IPS-NIHi7 (cell line): ENCODE data around the gene UMAD1.

Experiments
- DNase-seq: peaks from one replicate; pipeline ENCODE4 v3.0.0; 2012; ENCODE audit warnings: mixed read lengths; ENCODE audit errors: extremely low spot score

Gene UMAD1

DNA sequence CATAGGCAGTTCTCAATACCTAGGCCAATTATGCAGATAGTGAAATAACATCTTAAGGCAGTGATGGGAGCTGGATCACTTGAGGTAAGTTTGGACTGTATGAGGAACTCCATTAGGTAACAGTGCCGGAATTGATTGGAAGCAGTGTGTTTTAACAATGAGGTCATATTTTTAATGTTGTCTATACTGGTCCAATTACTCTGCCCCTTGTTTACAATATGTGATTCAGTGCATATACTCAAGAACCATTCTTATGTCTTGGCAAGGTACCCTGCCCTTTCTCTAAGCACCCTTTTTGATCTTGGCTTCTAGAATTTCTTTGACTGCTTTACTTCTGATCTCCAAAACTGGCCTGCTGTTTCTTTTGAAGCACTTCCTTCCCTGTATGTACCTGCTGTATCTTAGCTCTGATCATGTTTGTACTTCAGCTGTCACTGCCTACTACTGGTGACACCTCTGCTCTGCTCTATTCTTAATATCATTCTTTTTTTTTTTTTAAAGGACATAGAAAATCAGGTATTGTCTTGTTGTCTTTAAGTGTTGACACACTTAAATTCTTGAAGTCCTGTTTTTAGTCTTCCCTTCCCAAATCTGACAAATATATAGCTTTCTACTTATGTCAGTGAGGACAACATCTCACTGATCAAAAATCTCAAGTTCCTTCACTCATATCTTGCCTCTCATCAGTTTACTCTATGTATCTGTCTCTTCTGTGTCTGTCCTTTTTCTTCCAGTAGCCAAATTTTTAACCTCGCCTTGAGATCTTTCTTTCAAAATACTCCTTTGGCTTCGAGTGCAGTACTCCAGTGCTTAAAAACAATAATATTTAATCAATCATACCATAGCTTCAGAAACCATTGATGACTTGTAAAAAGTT, 124.2 kb downstream of the UMAD1 start:
- no peak for DNase-seq

DNA sequence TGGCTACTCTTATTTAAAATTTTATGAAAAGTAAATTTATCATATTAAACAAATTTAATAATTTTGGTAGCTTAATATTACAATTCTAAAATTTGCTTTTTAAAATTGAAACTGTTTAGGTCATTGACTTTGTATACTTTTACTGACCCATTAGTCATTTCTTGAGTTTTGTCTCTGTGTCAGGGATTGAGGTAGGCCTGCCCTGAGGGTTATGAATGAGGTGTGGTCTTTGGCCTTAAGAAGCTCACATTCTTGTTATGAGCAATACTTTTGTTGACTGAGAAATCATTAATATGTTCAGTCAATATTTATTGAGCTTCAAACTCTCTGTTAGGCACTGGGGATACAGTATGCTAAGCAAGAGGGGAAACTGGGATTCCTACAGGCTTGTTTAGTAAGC, 124.9 kb downstream of the UMAD1 start:
- no peak for DNase-seq

DNA sequence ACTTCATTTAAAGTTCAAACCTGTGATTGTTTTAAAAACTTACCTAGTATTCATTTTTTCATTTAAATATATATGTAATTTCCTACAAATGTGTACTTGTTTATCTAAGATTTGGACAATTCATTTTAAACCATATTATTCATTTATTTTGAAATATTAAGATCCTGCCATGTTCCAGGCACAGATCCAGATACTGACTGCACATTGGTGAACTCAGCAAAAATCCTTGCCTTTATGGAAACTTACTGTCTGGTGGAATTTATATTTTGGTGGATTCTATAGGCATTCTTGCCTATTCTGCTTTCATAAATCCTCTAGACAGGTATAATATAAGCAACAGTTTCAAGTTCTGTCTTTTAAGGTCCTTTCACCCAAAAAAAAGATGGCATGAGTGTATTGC, 126.1 kb downstream of the UMAD1 start:
- DNase-seq = no peak

DNA sequence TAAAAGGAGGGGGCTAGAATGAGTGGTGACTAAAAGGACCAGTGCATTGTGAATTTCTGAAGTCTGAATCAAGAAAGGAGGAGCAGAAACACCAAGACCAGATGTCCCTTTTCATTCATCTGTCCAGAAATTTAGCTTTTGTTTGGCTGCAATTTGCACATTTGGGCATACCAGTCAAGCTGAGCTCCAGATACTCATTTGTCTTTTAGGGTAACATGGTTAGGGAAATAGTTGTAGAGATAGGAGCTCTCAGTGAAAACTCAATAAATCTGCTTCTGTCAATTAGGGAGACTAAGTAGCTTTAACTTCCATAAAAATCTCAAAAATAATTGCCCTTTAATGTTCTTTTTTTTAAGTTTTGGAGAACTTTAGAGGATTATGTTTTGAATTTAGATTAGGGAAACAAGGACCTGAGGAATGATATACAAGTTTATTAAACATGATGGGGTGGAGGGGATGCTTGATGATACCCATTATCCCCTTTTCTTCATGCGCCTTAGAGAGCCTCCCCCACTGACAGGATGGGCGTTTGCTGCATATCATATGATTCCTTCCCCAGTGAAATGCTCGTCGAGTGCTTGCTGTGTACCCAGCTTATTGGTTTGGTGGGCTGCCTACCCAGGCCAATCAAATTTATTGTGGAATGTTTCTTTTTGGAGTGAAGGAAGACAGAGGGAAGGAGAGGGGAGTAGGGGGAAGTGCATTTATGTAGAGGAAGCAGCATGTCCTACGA, 128.6 kb downstream of the UMAD1 start:
- DNase-seq = no peak

DNA sequence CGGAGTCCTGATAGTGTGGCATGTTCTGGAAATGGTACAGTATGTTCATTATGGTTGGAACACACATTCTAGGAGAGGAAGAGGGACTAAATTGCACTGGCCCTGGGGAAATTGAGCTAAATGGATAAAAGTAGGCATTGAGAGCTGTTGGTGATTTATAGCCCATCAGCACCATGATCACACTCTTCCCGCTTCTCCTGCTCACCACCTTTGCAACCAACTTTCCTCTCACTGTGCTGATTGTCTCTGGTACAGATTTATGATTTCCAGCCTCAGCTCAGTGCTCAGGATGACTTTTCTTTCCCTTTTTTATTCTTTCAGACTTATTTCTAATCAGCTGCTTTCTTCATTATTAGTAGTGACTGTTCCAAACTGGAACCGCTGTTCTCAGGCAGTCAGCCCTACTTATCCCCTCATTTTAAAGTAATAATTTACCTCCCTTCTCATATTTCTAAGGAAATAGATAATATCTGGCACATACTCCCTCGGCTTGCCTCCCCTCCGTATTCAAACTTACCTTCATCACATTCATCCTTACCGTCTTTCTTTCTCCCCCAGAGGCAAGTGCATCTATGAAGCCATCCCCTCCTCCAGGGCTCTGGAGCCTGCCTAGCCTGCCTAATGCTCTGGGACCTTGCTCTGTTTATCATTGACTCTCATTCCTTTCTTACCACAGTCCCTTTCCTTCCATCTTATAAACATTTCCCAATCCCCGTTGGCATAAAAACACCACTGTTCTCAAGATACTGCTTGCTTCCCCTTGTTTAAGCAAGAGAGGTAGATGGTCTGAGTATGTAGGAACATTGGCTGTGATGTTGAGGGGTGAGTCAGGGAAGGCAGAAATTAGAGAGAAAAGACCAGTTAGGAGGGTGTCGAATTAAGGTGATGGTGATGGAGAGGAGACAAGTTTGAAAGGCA, 129.4 kb downstream of the UMAD1 start:
- no peak for DNase-seq

DNA sequence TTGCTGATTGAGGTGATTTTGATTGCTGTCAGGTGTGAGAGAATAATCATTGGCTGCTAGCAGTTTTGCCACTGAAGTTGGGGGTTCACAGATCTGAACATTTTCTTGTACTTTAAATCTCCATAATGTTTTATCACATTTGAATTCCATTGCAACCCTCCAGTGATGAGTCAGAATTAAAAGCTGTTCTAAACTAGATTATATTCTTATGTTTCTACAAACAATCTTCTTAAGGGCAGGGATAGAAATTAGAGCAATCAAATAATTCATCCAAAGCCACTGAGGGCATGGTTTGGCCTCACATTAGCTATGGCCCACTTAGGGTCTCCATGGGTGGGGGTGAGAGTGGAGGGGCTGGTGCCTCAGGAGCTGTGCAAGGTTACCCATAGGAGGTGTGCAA, 130.9 kb downstream of the UMAD1 start:
- no peak for DNase-seq

DNA sequence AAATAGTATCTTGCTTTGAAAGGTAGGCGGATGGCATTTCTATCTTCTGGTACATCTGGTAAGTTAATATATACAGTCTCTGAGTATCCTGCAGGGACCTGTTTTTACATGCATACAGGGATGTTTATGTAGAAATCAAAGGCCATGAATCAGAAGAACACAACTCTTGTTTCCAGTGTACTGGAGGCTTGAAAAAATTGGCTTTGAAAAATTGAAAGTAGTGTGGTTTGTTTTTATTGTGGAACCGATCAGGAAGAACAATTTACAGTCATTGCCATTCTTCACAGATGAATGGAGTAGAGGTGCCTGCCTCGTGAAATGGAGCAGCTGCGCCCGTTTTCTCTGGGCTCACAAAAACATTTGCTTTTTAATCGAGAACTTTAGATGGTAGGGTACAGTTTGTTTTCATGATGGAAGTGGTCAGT, 131.9 kb downstream of the UMAD1 start:
- no peak for DNase-seq

DNA sequence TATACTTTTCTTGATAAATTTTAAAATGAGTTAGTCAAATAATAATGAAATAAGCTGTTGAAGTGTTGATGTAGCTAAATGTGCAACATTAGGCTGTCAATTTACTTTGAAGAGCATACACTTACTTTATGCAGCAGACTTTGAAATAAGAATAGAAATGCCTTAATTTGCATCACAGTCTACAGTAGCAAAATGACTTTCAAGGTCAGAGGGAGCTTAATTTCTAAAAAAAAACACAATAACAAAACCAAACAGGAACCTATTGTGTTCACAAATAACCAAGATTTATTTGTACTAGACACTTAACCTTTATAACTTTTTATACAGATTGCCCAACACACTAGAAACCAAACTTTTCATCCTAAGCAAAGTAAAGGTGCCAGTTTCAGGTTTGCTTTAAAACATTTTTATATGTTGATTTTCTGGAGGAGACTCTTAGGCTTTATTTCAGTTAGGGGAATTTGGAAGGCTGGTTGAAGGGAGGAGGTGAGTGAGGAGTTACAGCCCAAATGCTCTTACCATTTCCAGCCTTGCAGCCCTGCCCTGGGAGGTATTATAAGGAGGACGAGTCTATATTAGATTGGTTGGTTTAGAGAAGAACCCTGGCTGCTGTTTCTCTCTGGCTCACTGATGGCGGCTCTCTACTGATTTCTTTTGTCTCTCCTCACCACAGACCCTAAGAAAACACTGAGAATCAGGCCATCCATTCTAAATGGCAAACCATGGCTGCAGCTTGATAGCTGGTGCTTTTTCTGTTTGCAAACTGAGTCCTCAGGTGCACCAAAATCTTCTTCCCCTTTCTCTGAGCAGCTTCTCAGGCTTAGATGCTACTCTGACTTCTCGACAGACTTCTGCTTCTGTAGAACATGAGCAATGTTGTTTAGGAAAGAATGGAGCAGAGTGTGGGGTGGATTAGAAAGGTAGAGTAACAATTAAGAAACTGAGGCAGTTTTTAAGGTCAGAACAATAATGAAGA, 133.1 kb downstream of the UMAD1 start:
- no peak for DNase-seq

DNA sequence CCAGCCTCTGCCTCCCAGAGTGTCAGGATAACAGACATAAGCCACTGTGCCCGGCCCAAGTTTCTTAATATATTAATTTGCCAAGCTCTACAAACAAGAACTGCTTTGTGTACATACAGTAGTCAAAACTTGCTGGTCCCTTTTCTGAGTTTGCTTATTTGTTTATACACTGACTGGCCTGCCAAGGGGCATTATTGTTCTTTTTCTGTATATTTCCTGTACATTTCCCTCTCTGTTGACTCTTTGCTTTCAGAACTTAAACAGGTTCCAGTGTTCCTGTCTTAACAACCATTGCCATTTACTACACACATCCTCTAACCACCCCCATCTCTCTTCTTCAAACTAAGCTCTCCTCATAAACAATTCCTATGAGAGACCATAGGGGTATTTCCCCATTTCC, 139.3 kb downstream of the UMAD1 start:
- DNase-seq = no peak

DNA sequence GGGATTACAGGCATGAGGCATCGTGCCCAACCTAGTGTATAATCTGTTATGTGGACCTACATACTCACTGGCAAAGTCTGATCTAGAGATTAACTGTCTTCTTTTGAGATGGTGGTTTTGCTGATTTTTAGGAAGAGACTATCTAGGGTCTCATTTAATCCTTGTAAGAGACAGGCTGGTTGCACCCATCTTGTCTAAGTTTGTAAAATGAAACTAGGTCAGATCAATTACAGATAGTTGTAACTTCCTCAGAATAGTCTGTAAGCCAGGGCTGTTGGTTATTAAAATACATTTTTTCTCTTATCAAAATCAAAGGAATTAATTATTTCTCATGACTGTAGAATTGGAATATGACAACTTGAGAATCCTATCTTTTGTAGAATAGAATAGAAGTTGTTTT, 142.4 kb downstream of the UMAD1 start:
- no peak for DNase-seq

DNA sequence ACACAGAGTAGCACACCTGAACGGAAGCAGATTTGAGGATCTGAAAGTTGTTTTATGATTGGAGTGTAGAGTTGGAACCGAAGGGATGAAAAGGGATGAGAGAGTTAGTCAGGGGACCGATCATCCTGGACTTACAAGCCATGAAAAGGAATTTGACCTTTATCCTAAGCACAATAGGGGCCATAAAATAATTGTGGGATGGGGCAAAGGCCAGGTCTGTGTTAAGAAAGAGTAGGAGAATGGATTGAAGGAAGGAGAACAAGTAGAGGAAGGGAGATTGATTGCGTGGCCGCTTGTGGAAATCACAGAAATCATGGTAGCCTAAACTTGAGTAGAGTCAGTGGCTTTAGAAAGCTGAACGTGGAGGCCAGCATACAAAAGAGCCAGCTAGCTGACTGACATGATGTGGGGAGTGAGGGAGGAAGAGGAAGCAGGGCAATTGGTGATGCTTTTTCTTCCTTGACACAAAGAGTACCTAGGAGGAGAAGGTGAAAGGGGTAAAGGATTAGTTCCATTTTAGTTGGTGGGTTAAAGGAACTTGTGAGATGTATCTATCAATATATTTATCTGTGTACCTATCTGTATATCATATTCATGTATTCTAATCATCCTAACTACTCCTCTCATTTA, 144.9 kb downstream of the UMAD1 start:
- no peak for DNase-seq

DNA sequence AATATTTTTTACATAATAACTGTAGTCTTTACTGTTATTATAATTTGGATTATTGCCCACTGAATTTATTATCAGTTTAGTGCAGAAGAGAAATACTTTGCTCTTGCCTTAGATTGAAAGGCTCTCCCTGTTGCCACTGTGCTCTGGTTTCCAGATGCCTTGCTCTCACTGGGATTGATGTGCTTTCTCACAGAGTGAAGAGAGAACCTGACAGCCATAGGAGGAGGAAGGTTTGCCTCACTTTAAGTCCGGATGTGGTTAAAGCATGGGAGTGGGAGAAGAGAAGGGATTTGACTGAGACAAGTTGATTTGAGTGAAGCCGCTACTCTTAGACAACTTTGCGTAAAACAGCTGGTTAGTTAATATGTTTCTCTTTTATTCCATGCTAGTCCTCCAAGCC, 146.0 kb downstream of the UMAD1 start:
- DNase-seq = no peak

DNA sequence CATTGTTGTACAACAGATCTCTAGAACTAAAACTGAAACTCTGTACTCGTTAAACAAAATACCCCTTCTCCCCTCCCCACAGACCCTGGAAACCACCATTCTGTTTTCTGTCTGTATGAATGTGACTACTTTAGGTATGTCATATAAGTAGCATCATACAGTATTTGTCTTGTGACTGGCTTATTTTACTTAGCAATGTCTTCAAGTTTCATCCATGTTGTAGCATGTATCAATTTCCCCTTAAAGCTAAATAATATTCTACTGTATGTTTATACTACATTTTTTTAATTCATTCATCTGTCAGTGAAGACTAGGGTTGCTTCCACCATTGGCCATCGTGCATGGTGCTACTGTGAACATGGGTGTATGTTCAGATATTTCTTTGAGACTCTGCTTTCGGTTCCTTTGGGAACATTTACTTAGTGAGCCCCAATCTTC, 149.0 kb downstream of the UMAD1 start:
- DNase-seq = no peak

DNA sequence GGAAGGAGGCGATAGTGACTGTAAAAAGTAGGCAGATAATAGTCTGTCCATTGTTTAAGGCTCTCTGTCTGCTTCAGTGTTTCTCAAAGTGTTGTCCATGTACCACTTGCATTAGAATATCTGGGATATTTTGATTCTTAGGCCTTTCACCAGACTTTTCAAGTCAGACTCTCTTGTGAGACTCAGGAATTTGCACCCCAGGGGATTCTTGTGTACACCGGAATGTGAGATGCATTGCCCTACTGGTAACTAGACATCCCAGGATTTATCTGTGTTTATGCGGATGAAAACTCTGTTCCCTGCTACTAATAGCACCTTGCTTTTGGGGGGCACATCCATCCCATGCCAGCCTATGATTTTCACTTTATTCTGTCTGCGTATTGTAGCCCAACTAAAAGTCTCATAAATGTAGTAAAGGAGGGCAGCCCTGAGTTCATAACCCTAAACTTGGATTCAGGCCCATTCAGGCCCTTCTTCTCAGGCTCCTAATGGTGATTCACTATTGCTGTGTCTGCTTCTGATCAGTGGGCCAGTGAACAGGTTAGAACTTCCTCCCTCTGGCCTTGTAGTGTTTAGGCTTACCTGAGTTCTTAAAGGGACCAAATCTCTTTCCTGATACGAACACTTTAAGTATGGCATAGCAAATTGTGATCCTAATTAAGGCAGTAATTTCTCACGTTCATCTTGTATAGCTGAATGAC, 149.6 kb downstream of the UMAD1 start:
- DNase-seq = no peak

DNA sequence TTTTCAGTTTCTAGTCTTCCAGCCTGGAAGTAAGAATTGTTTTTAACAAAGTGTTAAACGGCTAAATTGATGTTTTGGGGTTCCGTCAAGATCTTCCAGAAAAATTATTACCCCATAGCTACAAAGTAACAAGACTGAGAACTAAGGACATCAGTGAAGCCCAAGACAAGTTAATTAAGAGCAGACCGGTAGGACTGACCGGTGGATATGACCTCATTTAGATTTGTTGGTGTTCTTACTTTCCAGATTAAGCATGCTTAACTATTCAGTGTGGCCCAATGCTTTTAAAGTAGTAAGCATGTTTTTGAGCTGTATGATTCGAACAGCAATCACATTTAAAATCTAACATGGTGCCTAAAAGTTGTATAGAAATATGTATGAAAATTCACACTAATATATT, 151.0 kb downstream of the UMAD1 start:
- DNase-seq = no peak

DNA sequence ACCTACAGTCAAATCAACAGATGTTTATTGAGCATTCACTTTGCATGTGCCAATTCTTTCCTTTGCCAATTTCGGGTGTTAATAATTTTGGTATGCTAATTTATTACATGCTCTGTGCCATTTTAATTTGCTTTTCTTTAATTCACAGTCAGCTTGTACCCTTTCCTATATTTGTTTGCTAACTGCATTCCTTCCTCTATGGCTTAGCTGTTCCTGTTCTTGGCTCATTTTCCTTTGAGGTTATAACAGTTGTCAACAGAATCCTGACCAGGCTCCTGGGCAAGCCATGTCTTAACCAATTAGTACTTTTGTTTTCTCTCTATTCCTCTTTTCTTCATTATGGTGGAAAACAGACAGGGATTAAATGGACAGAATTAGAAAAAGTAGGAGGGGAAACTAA, 151.5 kb downstream of the UMAD1 start:
- no peak for DNase-seq

DNA sequence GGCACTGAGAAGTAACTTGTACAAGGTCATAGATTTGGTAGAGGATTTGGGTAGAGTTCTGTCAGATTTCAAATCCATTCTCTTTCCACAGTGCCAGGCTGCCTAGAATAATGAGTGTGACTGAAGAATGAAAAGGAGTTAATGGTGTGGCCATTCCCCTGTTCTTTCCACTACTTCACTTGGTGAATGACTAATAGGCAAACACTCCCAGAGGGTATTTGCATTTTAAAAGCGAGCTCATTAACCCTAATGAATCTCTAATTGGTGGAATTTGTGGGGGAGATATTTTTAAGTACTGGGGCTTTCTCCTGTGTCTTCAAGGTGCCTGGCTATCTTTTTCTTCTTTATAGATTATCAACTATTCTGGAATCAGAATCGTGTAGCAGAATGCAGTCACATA, 152.7 kb downstream of the UMAD1 start:
- peak; percentile 58 for DNase-seq

DNA sequence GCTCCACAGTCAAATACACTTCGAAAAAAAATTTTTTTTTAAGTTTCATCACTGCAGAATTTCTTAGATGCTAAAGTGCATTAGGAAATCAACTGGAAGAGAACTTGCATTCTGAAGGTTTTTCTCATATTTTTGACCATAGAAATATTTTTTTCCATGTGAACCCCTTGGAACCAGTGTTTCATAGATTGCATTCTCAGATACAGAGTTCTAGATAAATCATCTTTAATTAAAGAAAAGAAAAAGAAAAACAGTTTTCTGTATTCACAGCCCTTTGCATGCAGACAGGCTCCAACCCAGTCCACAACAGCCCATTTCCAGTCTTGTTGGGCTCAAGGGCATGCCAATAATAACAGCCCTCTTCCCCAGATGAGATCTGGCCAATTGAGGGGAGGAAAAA, 153.4 kb downstream of the UMAD1 start:
- DNase-seq = no peak

DNA sequence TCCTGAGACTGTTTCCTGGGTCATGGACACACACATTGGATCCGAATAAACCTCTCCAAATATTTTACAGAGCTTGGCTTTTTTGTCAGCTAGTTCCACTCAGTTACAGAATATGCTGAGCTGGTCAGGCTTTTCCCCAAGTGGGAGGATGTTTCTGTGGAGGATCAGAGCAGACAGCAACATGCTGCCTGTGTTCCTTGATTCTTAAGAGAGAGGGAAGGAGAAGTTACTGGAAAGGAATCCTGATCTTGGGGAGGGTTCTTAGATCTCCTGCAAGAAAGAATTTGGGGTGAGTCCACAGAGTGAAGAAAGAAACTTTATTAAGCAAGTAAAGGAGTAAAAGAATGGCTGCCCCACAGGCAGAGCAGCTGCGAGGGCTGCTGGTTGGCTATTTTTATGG, 154.7 kb downstream of the UMAD1 start:
- no peak for DNase-seq

DNA sequence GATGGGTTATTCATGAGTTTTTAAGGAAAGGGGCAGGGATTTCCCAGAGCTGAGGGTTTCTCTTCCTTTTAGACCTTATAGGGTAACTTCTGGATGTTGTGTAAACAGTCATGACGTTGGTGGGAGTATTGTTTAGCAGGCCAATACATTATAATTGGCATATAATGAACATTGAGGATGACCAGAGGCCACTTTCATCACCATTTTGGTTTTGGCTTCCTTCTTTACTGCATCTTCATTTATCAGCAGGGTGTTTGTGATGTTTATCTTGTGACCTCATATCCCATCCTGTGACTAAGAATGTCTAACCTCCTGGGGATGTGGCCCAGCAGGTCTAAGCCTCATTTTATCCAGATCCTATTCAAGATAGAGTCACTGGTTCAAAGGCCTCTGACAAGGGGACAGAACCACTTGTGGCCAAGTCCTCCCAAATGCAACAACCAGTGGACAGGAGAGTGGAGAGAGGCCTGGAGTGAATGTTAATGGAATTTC, 155.1 kb downstream of the UMAD1 start:
- DNase-seq = no peak
